Measurements from ENCODE around the gene C7orf25.

C7orf25 gene

GRCh38 chr7:42911454-42912447, at the start of gene C7orf25:
Gene C7orf25, minus strand, starts transcription at chr7:42912070. Its CDS starts 1,170 bp downstream, at chr7:42910900.
- peak; percentile 95 for DNase-seq

GRCh38 chr7:42961170-42961569, 49.3 kb upstream of the C7orf25 start:
- DNase-seq: no peak

GRCh38 chr7:42960762-42961161, 48.9 kb upstream of the C7orf25 start:
- no peak for DNase-seq

GRCh38 chr7:42959549-42959948, 47.7 kb upstream of the C7orf25 start:
- no peak for DNase-seq

GRCh38 chr7:42956062-42956461, 44.2 kb upstream of the C7orf25 start:
- DNase-seq: no peak

GRCh38 chr7:42953994-42954393, 42.1 kb upstream of the C7orf25 start:
- no peak for DNase-seq

- no peak for DNase-seq
Observed at GRCh38 chr7:42952328-42952727, 40.5 kb upstream of the C7orf25 start.

GRCh38 chr7:42950417-42950816, 38.5 kb upstream of the C7orf25 start:
- no peak for DNase-seq

GRCh38 chr7:42947521-42947920, 35.7 kb upstream of the C7orf25 start:
- DNase-seq: no peak

GRCh38 chr7:42946627-42946950, 34.7 kb upstream of the C7orf25 start:
- no peak for DNase-seq

- DNase-seq: no peak
Observed at GRCh38 chr7:42945821-42946626, 34.2 kb upstream of the C7orf25 start.

- DNase-seq: peak; percentile 74
Observed at GRCh38 chr7:42940985-42941847, 29.3 kb upstream of the C7orf25 start.

- no peak for DNase-seq
Observed at GRCh38 chr7:42939457-42940240, 27.8 kb upstream of the C7orf25 start.

GRCh38 chr7:42935861-42936260, 24.0 kb upstream of the C7orf25 start:
- no peak for DNase-seq

GRCh38 chr7:42934291-42934690, 22.4 kb upstream of the C7orf25 start:
- no peak for DNase-seq

- no peak for DNase-seq
Observed at GRCh38 chr7:42932811-42933591, 21.1 kb upstream of the C7orf25 start.

GRCh38 chr7:42931834-42932651, 20.2 kb upstream of the C7orf25 start, which contains the start of the genes MRPL32 and PSMA2:
Gene MRPL32, plus strand, starts transcription at chr7:42932376. Its CDS starts 11 bp downstream, at chr7:42932387.
Gene PSMA2, minus strand, starts transcription at chr7:42932174. Its CDS starts 16 bp downstream, at chr7:42932158.
- peak; percentile 88 for DNase-seq

GRCh38 chr7:42931447-42931833, 19.6 kb upstream of the C7orf25 start:
- no peak for DNase-seq

GRCh38 chr7:42930889-42931288, 19.0 kb upstream of the C7orf25 start:
- DNase-seq: no peak

GRCh38 chr7:42929449-42929848, 17.6 kb upstream of the C7orf25 start:
- no peak for DNase-seq
